HEK293T (cell line): Measurements from ENCODE around the gene CCNT2.

Experiments used
- CTCF ChIA-PET: fragments of 350-600 bp; formaldehyde crosslinking; extraction: SDS; loops from one replicate; lab custom pipeline; 2021; ENCODE audit warnings: antibody characterized with exemption, inconsistent platforms; lab: Yijun Ruan, JAX
- POLR2A ChIA-PET: fragments of 350-600 bp; formaldehyde crosslinking; extraction: SDS; loops from one replicate; lab custom pipeline; 2020; ENCODE audit warnings: antibody characterized with exemption, inconsistent platforms; lab: Yijun Ruan, JAX
- DNase-seq: peaks from one replicate; pipeline ENCODE4 v3.0.0; 2012; ENCODE audit warnings: mixed read lengths; ENCODE audit errors: extremely low spot score
- ARNT ChIP-seq: fragments of 450-650 bp; IDR thresholded peaks from 2 replicates; pipeline ENCODE4 v1.6.1; 2017; ENCODE audit warnings: mild to moderate bottlenecking
- BHLHE40 ChIP-seq: fragments of 450-650 bp; IDR thresholded peaks from 2 replicates; pipeline ENCODE4 v1.6.1; 2016; ENCODE audit warnings: mild to moderate bottlenecking, moderate library complexity, borderline replicate concordance
- CTBP1 ChIP-seq: fragments of 450-650 bp; IDR thresholded peaks from 2 replicates; pipeline ENCODE4 v1.6.1; 2016; ENCODE audit warnings: borderline replicate concordance
- ELF4 ChIP-seq: fragments of 450-650 bp; IDR thresholded peaks from 2 replicates; pipeline ENCODE4 v1.6.1; 2017; ENCODE audit warnings: antibody characterized with exemption
- FOXA1 ChIP-seq: fragments of 450-650 bp; IDR thresholded peaks from 2 replicates; pipeline ENCODE4 v1.6.1; 2016; ENCODE audit warnings: mild to moderate bottlenecking
- FOXK2 ChIP-seq: fragments of 450-650 bp; IDR thresholded peaks from 2 replicates; pipeline ENCODE4 v1.6.1; 2016; ENCODE audit warnings: mild to moderate bottlenecking
- FOXM1 ChIP-seq: fragments of 450-650 bp; IDR thresholded peaks from 2 replicates; pipeline ENCODE4 v1.6.1; 2017; ENCODE audit warnings: mild to moderate bottlenecking, borderline replicate concordance
- HDGF ChIP-seq: fragments of 450-650 bp; IDR thresholded peaks from 2 replicates; pipeline ENCODE4 v1.6.1; 2017; ENCODE audit warnings: antibody characterized with exemption, borderline replicate concordance
- L3MBTL2 ChIP-seq: fragments of 450-650 bp; conservative IDR thresholded peaks from 2 replicates; pipeline ENCODE4 v1.6.1; 2016; ENCODE audit warnings: mild to moderate bottlenecking
- LEF1 ChIP-seq: fragments of 450-650 bp; IDR thresholded peaks from 2 replicates; pipeline ENCODE4 v1.6.1; 2017; ENCODE audit warnings: mild to moderate bottlenecking, borderline replicate concordance
- NFRKB ChIP-seq: fragments of 450-650 bp; IDR thresholded peaks from 2 replicates; pipeline ENCODE4 v1.6.1; 2016; ENCODE audit warnings: mild to moderate bottlenecking, moderate library complexity
- SP1 ChIP-seq: fragments of 450-650 bp; IDR thresholded peaks from 2 replicates; pipeline ENCODE4 v1.6.1; 2017
- SUZ12 ChIP-seq: fragments of 450-650 bp; IDR thresholded peaks from 2 replicates; pipeline ENCODE4 v1.6.1; 2016; ENCODE audit warnings: mild to moderate bottlenecking
- TARDBP ChIP-seq: fragments of 450-650 bp; IDR thresholded peaks from 2 replicates; pipeline ENCODE4 v1.6.1; 2016
- ZNF384 ChIP-seq: fragments of 450-650 bp; IDR thresholded peaks from 2 replicates; pipeline ENCODE4 v1.6.1; 2016
- TF ChIP-seq, protein P1 (sequence below): fragments of 450-650 bp; IDR thresholded peaks from 2 replicates; pipeline ENCODE4 v1.6.1; 2016

The CCNT2 gene

DNA sequence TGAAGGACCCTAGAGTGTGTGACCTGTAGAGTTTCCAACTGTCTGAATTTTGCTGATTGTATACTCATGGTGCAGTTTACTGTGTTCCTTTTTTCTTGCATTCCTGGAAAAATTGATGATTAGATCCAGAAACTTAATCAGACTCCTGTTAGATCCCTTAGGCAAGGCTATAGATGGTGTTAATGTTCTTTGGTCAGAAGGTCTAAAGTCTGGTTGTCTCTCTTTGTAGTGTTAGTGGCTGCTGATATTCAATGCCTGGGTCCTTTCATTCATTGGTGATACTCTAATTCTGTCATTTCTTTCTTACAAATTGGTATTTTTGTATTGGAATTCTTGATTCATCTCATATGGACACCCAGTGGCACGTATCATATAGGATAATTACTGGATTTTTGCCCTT is 6.3 kb downstream of the CCNT2 start:
- DNase-seq = no peak
- CTCF ChIA-PET = no interaction called here
- TF ChIP-seq ELF4 (no peak), L3MBTL2 (no peak), ARNT (no peak), FOXM1 (no peak), FOXK2 (no peak), NFRKB (no peak), TARDBP (no peak), FOXA1 (no peak), BHLHE40 (no peak), SUZ12 (no peak), ZNF384 (no peak), SP1 (no peak), HDGF (no peak), CTBP1 (no peak), LEF1 (no peak)
- TF ChIP-seq, protein P1, sequence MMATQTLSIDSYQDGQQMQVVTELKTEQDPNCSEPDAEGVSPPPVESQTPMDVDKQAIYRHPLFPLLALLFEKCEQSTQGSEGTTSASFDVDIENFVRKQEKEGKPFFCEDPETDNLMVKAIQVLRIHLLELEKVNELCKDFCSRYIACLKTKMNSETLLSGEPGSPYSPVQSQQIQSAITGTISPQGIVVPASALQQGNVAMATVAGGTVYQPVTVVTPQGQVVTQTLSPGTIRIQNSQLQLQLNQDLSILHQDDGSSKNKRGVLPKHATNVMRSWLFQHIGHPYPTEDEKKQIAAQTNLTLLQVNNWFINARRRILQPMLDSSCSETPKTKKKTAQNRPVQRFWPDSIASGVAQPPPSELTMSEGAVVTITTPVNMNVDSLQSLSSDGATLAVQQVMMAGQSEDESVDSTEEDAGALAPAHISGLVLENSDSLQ = no peak
- POLR2A ChIA-PET = no interaction called here

DNA sequence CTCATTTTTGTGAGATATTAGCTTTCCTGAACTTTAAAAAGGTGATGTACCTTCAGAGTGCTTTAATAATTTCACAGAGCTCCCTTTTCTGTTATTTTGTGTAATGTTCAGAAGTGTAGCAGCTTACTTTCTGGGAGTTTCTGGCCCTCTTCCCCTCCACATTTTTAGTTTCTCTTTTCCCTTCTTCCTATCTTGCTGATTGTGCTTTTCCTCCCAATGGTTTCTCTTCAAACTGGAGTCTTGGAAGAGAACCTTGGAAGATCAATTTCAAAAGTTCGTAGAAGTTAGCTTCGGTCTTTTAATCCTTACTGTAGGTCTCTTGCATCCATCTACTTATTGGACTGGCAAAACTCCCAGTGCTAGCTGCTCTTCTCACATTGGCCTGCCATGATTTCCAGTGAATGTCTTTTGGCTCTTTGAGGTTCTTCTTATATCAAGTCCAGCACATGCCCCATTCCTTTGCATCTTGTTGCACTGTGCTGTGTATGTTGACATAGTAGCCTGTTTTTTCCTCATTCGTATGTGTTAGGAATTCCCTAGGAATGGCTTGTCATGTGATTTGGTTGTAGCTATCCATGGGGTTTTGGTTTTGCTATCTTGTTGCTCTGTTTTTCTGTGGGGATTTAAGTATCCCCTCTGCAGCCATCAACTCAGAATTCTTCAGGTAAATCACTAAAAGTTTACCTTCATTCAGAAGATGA is 7.8 kb downstream of the CCNT2 start:
- DNase-seq = no peak

DNA sequence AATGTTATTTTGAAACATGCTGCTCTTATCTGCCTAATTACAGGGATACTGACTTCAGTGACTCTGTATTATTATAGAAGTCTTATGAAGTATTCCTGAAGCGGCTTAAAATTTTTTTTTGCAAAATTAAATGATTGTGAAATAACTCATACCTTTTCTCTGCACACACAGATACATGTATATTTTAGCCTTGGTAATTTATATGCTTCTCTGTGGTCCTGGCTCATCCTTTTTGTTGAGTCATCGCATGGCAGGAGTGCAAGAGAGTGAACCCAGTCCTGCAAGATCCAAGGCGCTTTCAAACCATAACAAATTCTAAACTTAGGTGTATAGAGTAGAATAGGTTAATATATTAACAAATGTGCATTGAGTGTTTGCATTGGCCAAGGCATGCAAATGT is 8.6 kb downstream of the CCNT2 start:
- ChIA-PET CTCF (interaction anchor here (0.7 kb wide), 1 partner anchor 479 kb away, joined by 3 read pairs; no protein-coding TSS in a partner anchor), POLR2A (no interaction called here)
- no peak for DNase-seq
- TF ChIP-seq FOXA1 (no peak), FOXM1 (no peak), TARDBP (no peak), CTBP1 (no peak), SP1 (no peak), FOXK2 (no peak), ARNT (no peak), BHLHE40 (no peak), NFRKB (no peak), LEF1 (no peak)

More for the DNA sequence above, 7.8 kb downstream of the CCNT2 start:
- no peak for TF ChIP-seq ZNF384
- no peak for TF ChIP-seq FOXM1
- ChIA-PET POLR2A (no interaction called here), CTCF (interaction anchor here (0.7 kb wide), 1 partner anchor 478 kb away, joined by 3 read pairs; no protein-coding TSS in a partner anchor)

DNA sequence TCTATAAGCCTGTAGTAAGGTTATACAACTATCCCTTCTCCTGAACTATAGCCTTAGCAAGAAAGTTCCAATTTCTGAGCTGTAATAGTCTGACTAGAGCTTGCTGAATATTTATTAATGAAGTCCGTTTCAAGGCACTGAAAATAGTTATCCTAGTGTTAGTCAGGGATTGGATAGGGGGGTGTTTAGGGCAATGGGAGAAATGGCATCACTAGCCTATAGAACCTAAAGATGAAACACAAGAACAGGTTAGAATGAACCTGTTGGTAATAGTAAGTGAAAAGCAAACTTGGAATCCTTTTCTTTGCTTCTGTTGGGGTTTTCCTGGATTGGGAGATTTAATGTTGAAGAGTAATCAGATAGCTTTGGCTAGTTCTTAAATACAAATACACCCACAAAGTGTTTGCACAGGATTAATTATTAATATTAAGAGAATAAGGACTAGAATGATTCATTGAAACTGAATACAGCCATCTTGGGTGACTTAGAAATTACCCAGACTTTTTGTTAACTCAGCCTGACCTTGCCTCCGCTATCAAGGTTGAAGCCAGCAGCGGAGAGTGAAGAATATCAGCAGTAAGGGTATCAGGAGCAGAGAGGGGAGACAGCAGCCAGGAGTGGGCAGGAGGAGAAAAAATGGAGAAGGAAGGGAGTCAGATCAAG is 14.4 kb downstream of the CCNT2 start:
- no peak for DNase-seq
- TF ChIP-seq TARDBP = no peak
- TF ChIP-seq CTBP1 = no peak
- TF ChIP-seq LEF1 = no peak
- no peak for TF ChIP-seq ZNF384
- TF ChIP-seq L3MBTL2 = no peak
- TF ChIP-seq FOXM1 = no peak
- no peak for TF ChIP-seq NFRKB
- TF ChIP-seq ARNT = no peak
- TF ChIP-seq, protein P1 = no peak
- TF ChIP-seq ELF4 = no peak
- no peak for TF ChIP-seq FOXA1
- TF ChIP-seq SUZ12 = no peak
- no peak for TF ChIP-seq HDGF
- no peak for TF ChIP-seq FOXK2
- ChIA-PET CTCF (no interaction called here), POLR2A (no interaction called here)

GRCh38 chr2:134933732-134934131 is 15.1 kb downstream of the CCNT2 start:
- POLR2A ChIA-PET = no interaction called here
- TF ChIP-seq SP1 (no peak), ZNF384 (no peak), LEF1 (no peak), FOXK2 (no peak)
- CTCF ChIA-PET = no interaction called here
- DNase-seq = no peak

- DNase-seq = no peak
- TF ChIP-seq ELF4 = no peak
- no peak for TF ChIP-seq FOXA1
- TF ChIP-seq, protein P1 = no peak
- TF ChIP-seq CTBP1 = no peak
- TF ChIP-seq ZNF384 = no peak
- TF ChIP-seq BHLHE40 = no peak
- no peak for TF ChIP-seq SP1
- TF ChIP-seq HDGF = no peak
- no peak for TF ChIP-seq SUZ12
- no peak for TF ChIP-seq FOXK2
- no peak for TF ChIP-seq NFRKB
- TF ChIP-seq FOXM1 = no peak
- no peak for TF ChIP-seq TARDBP
- no peak for TF ChIP-seq LEF1
- TF ChIP-seq L3MBTL2 = no peak
- no peak for TF ChIP-seq ARNT
- CTCF ChIA-PET = no interaction called here
- POLR2A ChIA-PET = no interaction called here
Measured at GRCh38 chr2:134934150-134934549, 15.5 kb downstream of the CCNT2 start.
